Stimulated activated memory B cell treated with anti-CD40 and anti-IgM and Interleukin-4, amounts not matched to agents 10 μg/mL and 1 μg/mL and 100 μg/mL, for 72 hours (primary cell): Measurements from ENCODE around the gene ADGRV1.
A peak's percentile ranks its signal among the peaks of the same experiment; 100 is the strongest.
"Not testable (repeated sequence)": the region's sequence is repeated elsewhere in the genome, so short reads cannot be mapped to it uniquely, and the experiment has no call there.

Source experiments
- ATAC-seq: fragments of 150-1000 bp; cut with Tn5 transposase; 2 replicates; pipeline ENCODE4 v1.10.0; 2021
- H3K27ac Mint-ChIP-seq: one replicate; pipeline ENCODE4 v1.8.0; 2022; ENCODE audit warnings: mild to moderate bottlenecking, mixed read lengths
- H3K27me3 Mint-ChIP-seq: one replicate; pipeline ENCODE4 v1.8.0; 2022; ENCODE audit warnings: mixed read lengths
- H3K36me3 Mint-ChIP-seq: one replicate; pipeline ENCODE4 v1.8.0; 2022; ENCODE audit warnings: mixed read lengths
- H3K4me1 Mint-ChIP-seq: one replicate; pipeline ENCODE4 v1.8.0; 2022; ENCODE audit warnings: mixed read lengths
- H3K4me3 Mint-ChIP-seq: one replicate; pipeline ENCODE4 v1.8.0; 2022; ENCODE audit warnings: mild to moderate bottlenecking, moderate library complexity, mixed read lengths
- H3K9me3 Mint-ChIP-seq: one replicate; pipeline ENCODE4 v1.8.0; 2022; ENCODE audit warnings: mixed read lengths

ADGRV1 gene

DNA sequence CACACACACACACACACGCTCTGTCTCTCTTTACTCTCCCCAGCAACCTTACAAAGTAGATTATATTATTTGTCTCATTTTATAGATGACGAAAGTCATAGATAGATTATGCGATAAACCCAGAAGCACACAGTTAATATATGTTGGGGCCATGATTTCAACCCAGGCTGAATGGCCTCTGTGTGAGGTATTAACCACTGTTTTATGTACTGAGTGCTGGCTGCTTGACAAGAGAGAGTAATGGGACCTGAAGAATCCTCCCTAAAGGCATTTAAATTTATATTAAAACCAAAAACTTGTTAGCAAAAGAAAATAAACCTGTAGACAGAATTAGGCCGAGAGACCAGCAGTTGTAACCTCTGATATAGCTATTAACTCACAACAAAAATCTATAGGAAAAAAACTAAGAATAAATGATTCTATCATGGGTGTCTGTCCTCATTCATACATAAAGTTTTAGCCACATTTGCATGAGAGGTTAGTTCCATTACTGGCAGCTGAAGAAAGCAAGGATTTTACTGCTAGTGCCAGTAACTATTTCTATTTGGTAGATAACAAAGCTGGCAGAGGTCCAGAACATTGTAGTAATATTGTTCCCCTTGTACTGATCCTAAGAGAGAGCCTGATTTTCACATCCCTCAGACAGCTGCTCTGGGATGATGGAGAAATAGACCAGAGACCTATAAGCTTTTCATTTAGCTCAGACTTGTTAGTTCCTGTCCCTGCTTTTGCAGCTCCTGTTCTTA is 250.9 kb downstream of the ADGRV1 start:
- Mint-ChIP-seq H3K36me3 (no peaks in the 10 kb centered on the region), H3K9me3 (peaks cover 2% of the 10 kb centered on the region), H3K4me3 (no peak overlapping the region), H3K27ac (no peak overlapping the region), H3K4me1 (no peaks in the 10 kb centered on the region), H3K27me3 (no peaks in the 10 kb centered on the region)
- ATAC-seq: no peak

DNA sequence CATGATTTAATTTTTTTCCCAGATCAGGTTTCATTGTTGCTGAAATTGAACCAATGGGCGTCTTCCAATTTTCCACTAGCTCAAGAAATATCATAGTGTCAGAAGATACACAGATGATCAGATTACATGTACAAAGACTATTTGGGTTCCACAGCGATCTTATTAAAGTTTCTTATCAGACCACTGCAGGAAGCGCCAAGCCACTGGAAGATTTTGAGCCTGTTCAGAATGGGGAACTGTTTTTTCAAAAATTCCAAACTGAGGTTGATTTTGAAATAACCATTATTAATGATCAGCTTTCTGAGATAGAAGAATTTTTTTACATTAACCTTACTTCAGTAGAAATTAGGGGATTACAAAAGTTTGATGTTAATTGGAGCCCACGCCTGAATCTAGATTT is 251.6 kb downstream of the ADGRV1 start:
- Mint-ChIP-seq H3K4me3 (no peak overlapping the region), H3K4me1 (no peaks in the 10 kb centered on the region), H3K27me3 (no peaks in the 10 kb centered on the region), H3K36me3 (no peaks in the 10 kb centered on the region), H3K9me3 (peaks cover 2% of the 10 kb centered on the region), H3K27ac (no peak overlapping the region)
- no peak for ATAC-seq

DNA sequence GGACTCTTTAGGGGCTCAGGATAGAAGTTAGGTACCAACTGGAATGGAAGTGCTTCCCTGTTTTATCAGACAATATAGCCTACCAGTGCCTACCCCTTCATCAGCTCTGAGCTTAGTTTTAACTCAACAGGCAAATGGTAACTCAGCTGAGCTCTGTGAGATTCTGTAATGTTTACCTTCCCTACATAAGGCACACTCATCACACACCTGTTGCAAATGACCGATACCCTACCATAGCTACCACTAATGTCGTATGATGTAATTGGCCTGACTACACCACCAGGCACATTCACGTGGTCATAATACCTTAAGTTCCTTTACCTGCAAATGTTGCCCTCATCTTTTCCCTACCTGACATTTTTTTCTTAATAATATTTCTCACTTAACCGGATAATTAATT is 254.8 kb downstream of the ADGRV1 start:
- Mint-ChIP-seq H3K27ac (no peak overlapping the region), H3K4me3 (no peak overlapping the region), H3K27me3 (no peaks in the 10 kb centered on the region), H3K36me3 (no peaks in the 10 kb centered on the region), H3K4me1 (no peaks in the 10 kb centered on the region), H3K9me3 (peaks cover 2% of the 10 kb centered on the region)
- no peak for ATAC-seq

DNA sequence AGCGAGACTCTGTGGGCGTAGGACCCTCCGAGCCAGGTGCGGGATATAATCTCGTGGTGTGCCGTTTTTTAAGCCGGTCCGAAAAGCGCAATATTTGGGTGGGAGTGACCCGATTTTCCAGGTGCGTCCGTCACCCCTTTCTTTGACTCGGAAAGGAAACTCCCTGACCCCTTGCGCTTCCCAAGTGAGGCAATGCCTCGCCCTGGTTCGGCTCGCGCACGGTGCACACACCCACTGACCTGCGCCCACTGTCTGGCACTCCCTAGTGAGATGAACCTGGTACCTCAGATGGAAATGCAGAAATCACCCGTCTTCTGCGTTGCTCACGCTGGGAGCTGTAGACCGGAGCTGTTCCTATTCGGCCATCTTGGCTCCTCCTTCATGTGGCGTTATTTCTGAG is 263.5 kb downstream of the ADGRV1 start:
- not testable (repeated sequence) for H3K9me3 Mint-ChIP-seq, H3K4me1 Mint-ChIP-seq, ATAC-seq, H3K4me3 Mint-ChIP-seq, H3K27ac Mint-ChIP-seq, H3K36me3 Mint-ChIP-seq
- peaks cover 21% of the 10 kb centered on the region for H3K27me3 Mint-ChIP-seq

DNA sequence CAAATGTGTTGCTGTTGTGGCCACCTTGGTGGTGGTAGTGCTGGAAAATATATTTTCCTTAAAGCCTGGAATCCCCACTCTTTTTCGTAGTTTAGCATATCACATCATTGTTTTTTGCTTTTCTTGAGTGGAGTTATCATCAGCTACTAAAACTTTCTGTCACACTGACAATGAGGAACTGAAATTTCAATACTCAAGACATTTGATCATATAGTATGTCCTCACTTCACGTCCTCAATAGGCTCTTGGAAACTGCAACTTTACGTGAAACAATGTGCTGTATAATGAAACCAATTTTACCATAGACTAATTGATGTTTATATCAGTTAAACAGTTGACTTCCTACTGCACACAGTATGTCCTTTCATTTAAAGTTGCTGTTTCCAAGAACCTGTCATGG is 265.8 kb downstream of the ADGRV1 start:
- no peak for ATAC-seq
- no peaks in the 10 kb centered on the region for H3K9me3 Mint-ChIP-seq
- H3K36me3 Mint-ChIP-seq: no peaks in the 10 kb centered on the region
- H3K27me3 Mint-ChIP-seq: peaks cover 21% of the 10 kb centered on the region
- no peak overlapping the region for H3K4me3 Mint-ChIP-seq
- H3K4me1 Mint-ChIP-seq: no peaks in the 10 kb centered on the region
- no peak overlapping the region for H3K27ac Mint-ChIP-seq

DNA sequence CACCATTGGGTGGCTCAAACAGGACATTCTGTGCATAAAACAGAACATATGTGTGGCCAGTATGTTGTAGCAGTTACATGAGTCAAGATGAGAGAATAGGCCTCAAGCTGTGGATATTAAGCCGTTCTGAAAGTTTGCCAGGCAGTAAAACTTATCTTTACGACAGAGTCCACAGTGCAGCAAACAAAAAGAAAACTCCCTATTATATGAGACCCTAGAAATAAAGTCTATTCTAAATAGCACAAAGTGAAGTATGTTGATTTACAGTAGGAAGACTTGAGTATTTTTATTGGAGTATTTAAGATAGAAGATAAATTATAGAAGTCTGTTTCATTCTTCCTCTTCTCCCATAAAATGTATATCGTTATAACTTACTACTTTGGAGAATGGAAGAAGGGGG is 271.5 kb downstream of the ADGRV1 start:
- Mint-ChIP-seq H3K4me3 (no peak overlapping the region), H3K4me1 (no peaks in the 10 kb centered on the region), H3K27ac (no peak overlapping the region), H3K9me3 (peaks cover 5% of the 10 kb centered on the region), H3K27me3 (peaks cover 14% of the 10 kb centered on the region), H3K36me3 (no peaks in the 10 kb centered on the region)
- no peak for ATAC-seq

DNA sequence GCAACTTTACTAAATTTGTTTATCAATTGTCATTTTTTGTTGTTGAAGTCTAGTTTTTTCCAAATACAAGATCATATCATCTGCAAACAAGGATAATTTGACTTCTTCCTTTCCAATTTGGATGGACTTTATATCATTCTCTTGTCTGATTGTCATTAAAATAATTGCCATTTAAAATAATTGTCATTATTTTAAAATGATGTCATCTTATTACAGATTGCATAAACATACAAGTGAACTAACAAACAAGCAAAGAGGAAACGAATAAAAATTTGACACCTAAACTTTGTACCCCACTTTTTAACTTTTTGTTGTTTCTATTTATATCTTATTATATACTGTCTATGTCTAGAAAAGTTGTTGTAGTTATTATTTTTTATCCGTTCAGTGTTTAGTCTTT is 275.2 kb downstream of the ADGRV1 start:
- Mint-ChIP-seq H3K9me3 (peaks cover 5% of the 10 kb centered on the region), H3K27ac (no peak overlapping the region), H3K36me3 (no peaks in the 10 kb centered on the region), H3K4me3 (no peak overlapping the region), H3K27me3 (no peaks in the 10 kb centered on the region), H3K4me1 (no peaks in the 10 kb centered on the region)
- no peak for ATAC-seq

GRCh38 chr5:90834711-90835110 is 276.1 kb downstream of the ADGRV1 start:
- H3K27me3 Mint-ChIP-seq: peaks cover 8% of the 10 kb centered on the region
- no peaks in the 10 kb centered on the region for H3K36me3 Mint-ChIP-seq
- H3K9me3 Mint-ChIP-seq: peaks cover 5% of the 10 kb centered on the region
- ATAC-seq: no peak
- no peak overlapping the region for H3K4me3 Mint-ChIP-seq
- H3K27ac Mint-ChIP-seq: no peak overlapping the region
- no peaks in the 10 kb centered on the region for H3K4me1 Mint-ChIP-seq

- ATAC-seq: no peak
- no peaks in the 10 kb centered on the region for H3K36me3 Mint-ChIP-seq
- H3K27ac Mint-ChIP-seq: no peak overlapping the region
- no peaks in the 10 kb centered on the region for H3K4me1 Mint-ChIP-seq
- no peaks in the 10 kb centered on the region for H3K9me3 Mint-ChIP-seq
- H3K27me3 Mint-ChIP-seq: peaks cover 14% of the 10 kb centered on the region
- H3K4me3 Mint-ChIP-seq: no peak overlapping the region
Measured at GRCh38 chr5:90843443-90843842, 284.8 kb downstream of the ADGRV1 start.

DNA sequence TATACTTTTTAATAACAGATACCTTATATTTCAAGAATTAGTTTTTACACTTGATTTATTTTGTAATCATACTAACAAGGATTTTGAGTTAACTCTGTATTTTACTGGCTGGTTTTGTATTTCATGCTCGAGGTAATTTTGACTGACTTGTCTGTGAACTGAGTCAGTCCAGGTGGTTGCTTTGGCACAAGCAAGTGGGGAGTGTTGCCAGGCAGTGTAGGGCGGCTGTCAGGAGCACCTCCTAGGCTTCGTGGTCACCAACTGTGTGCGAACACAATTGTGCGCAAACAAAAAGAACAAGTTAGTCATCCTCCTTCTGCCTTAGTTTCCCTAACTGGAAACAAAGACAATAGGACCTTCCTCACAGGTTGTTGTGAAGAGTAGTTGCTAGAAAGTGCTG is 286.3 kb downstream of the ADGRV1 start:
- H3K4me1 Mint-ChIP-seq: no peaks in the 10 kb centered on the region
- no peak overlapping the region for H3K27ac Mint-ChIP-seq
- no peak overlapping the region for H3K4me3 Mint-ChIP-seq
- H3K9me3 Mint-ChIP-seq: no peaks in the 10 kb centered on the region
- H3K27me3 Mint-ChIP-seq: peaks cover 4% of the 10 kb centered on the region
- H3K36me3 Mint-ChIP-seq: no peaks in the 10 kb centered on the region
- no peak for ATAC-seq

GRCh38 chr5:90845723-90846554 is 287.3 kb downstream of the ADGRV1 start:
- no peaks in the 10 kb centered on the region for H3K9me3 Mint-ChIP-seq
- no peak overlapping the region for H3K27ac Mint-ChIP-seq
- peaks cover 5% of the 10 kb centered on the region for H3K27me3 Mint-ChIP-seq
- no peaks in the 10 kb centered on the region for H3K36me3 Mint-ChIP-seq
- no peaks in the 10 kb centered on the region for H3K4me1 Mint-ChIP-seq
- no peak overlapping the region for H3K4me3 Mint-ChIP-seq
- ATAC-seq: no peak

- not testable (repeated sequence) for ATAC-seq, H3K9me3 Mint-ChIP-seq, H3K36me3 Mint-ChIP-seq, H3K4me3 Mint-ChIP-seq, H3K4me1 Mint-ChIP-seq, H3K27ac Mint-ChIP-seq
- H3K27me3 Mint-ChIP-seq: peaks cover 12% of the 10 kb centered on the region
Measured at GRCh38 chr5:90847606-90848005, 289.0 kb downstream of the ADGRV1 start.

- ATAC-seq: no peak
- Mint-ChIP-seq H3K27me3 (peaks cover 12% of the 10 kb centered on the region), H3K9me3 (no peaks in the 10 kb centered on the region), H3K36me3 (no peaks in the 10 kb centered on the region), H3K4me1 (no peaks in the 10 kb centered on the region), H3K27ac (no peak overlapping the region), H3K4me3 (no peak overlapping the region)
Measured at GRCh38 chr5:90849939-90850338, 291.3 kb downstream of the ADGRV1 start.

GRCh38 chr5:90852531-90852930 is 293.9 kb downstream of the ADGRV1 start:
- Mint-ChIP-seq H3K9me3 (no peaks in the 10 kb centered on the region), H3K4me1 (no peaks in the 10 kb centered on the region), H3K4me3 (no peak overlapping the region), H3K27me3 (peaks cover 12% of the 10 kb centered on the region), H3K27ac (no peak overlapping the region), H3K36me3 (no peaks in the 10 kb centered on the region)
- no peak for ATAC-seq

DNA sequence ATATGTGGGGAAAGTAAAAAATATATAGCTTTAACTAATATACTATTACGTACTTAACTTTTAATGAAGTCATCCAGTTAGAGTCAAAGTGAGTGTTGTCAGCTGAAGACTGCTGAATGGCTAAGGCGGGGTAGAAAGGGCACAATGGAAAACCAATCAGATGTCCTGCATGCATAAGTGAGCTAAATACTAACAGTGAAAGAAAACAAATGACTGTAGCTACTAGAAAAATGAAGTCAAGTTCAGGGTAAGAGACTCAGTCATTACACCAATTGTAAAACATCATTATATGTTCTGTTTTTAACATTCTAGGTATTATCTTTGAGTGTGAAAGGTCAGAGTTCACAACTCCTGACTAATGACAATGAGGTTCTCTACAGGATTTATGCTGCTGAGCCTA is 295.2 kb downstream of the ADGRV1 start:
- H3K27ac Mint-ChIP-seq: no peak overlapping the region

GRCh38 chr5:90854169-90854568 is 295.6 kb downstream of the ADGRV1 start:
- no peak overlapping the region for H3K27ac Mint-ChIP-seq
- peaks cover 12% of the 10 kb centered on the region for H3K27me3 Mint-ChIP-seq
- ATAC-seq: peak; percentile 10
- no peaks in the 10 kb centered on the region for H3K4me1 Mint-ChIP-seq
- no peaks in the 10 kb centered on the region for H3K36me3 Mint-ChIP-seq
- H3K9me3 Mint-ChIP-seq: no peaks in the 10 kb centered on the region
- H3K4me3 Mint-ChIP-seq: no peak overlapping the region

More for the DNA sequence above, 295.2 kb downstream of the ADGRV1 start:
- Mint-ChIP-seq H3K27me3 (peaks cover 12% of the 10 kb centered on the region), H3K4me3 (no peak overlapping the region), H3K9me3 (no peaks in the 10 kb centered on the region), H3K4me1 (no peaks in the 10 kb centered on the region), H3K36me3 (no peaks in the 10 kb centered on the region)
- no peak for ATAC-seq
